22Rv1 (cell line): ENCODE measurements around the gene COL4A2.

Experiments
- ZFX ChIP-seq: fragments of 450-650 bp; IDR thresholded peaks from 2 replicates; pipeline ENCODE4 v1.6.1; 2017; ENCODE audit warnings: antibody characterized with exemption, borderline replicate concordance
- TF ChIP-seq, protein P1 (sequence below): fragments of 450-650 bp; IDR thresholded peaks from 2 replicates; pipeline ENCODE4 v1.5.1; 2017; ENCODE audit warnings: mild to moderate bottlenecking

- TF ChIP-seq, protein P1, sequence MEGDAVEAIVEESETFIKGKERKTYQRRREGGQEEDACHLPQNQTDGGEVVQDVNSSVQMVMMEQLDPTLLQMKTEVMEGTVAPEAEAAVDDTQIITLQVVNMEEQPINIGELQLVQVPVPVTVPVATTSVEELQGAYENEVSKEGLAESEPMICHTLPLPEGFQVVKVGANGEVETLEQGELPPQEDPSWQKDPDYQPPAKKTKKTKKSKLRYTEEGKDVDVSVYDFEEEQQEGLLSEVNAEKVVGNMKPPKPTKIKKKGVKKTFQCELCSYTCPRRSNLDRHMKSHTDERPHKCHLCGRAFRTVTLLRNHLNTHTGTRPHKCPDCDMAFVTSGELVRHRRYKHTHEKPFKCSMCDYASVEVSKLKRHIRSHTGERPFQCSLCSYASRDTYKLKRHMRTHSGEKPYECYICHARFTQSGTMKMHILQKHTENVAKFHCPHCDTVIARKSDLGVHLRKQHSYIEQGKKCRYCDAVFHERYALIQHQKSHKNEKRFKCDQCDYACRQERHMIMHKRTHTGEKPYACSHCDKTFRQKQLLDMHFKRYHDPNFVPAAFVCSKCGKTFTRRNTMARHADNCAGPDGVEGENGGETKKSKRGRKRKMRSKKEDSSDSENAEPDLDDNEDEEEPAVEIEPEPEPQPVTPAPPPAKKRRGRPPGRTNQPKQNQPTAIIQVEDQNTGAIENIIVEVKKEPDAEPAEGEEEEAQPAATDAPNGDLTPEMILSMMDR = no peak
- TF ChIP-seq ZFX = no peak
Observed at GRCh38 chr13:110400786-110401533, 93.9 kb downstream of the COL4A2 start.
